Subcutaneous adipose tissue (tissue), 4 donors: ENCODE results near the gene WIPF3. TPM values are rescaled to one million over a fixed set of nuclear protein-coding genes. Genes with fewer than 3 reads are reported as not detected.

Experiments used
- total RNA-seq, 4 donors: library from RNA; depleted of rRNA; stranded (reverse); fragments of >200 nt; gene quantifications; one replicate each; pipeline ENCODE4 v1.1.0, GENCODE V29; 2016
- TF ChIP-seq, protein P1 (sequence below): fragments of 450-650 bp; IDR thresholded peaks from one replicate; pipeline ENCODE4 v1.5.1; 2016; ENCODE audit warnings: low read depth, mild to moderate bottlenecking, control low read depth, antibody characterized with exemption, moderate library complexity

Gene WIPF3
- total RNA-seq, 4 donors from 2014 or later = 0.17 to 0.65 (median 0.39) TPM

- TF ChIP-seq, protein P1, sequence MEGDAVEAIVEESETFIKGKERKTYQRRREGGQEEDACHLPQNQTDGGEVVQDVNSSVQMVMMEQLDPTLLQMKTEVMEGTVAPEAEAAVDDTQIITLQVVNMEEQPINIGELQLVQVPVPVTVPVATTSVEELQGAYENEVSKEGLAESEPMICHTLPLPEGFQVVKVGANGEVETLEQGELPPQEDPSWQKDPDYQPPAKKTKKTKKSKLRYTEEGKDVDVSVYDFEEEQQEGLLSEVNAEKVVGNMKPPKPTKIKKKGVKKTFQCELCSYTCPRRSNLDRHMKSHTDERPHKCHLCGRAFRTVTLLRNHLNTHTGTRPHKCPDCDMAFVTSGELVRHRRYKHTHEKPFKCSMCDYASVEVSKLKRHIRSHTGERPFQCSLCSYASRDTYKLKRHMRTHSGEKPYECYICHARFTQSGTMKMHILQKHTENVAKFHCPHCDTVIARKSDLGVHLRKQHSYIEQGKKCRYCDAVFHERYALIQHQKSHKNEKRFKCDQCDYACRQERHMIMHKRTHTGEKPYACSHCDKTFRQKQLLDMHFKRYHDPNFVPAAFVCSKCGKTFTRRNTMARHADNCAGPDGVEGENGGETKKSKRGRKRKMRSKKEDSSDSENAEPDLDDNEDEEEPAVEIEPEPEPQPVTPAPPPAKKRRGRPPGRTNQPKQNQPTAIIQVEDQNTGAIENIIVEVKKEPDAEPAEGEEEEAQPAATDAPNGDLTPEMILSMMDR = no peak
Observed at GRCh38 chr7:29865526-29865925, 59.2 kb downstream of the WIPF3 start.

- TF ChIP-seq, protein P1 = no peak
Observed at GRCh38 chr7:29866490-29866930, 60.2 kb downstream of the WIPF3 start.

- TF ChIP-seq, protein P1 = no peak
Observed at GRCh38 chr7:29871787-29872398, 65.6 kb downstream of the WIPF3 start.

DNA sequence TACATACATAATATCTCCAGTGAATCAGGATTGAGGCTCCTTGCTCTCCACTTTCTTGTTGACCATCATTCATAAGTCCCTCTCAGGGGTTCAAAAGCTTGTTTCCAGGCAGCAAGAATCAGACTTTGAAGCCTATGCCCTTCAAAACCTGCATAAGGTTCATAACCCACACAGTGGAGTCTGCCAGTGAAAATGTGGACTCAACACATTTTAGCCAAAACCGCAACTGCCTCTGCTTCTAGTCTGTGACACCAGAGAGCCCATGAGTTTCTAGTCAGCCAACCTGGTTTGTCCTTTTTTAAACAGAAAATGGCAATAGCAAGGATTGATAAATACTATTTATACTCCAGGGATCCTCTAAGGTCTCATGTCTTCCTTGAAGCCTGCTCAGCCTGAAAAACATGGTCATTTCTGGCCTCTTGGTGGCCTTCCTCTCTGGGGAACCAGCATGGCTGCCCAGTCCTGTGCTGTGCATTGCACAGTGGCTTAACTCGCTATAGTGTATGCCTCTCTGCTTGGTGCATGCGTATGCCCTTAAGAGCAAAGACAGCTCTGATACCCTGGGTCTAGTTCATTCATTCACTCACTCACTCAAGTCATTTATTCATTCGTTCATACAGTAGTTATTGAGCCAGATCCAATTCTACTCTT lies 67.5 kb downstream of the WIPF3 start:
- TF ChIP-seq, protein P1 = no peak

DNA sequence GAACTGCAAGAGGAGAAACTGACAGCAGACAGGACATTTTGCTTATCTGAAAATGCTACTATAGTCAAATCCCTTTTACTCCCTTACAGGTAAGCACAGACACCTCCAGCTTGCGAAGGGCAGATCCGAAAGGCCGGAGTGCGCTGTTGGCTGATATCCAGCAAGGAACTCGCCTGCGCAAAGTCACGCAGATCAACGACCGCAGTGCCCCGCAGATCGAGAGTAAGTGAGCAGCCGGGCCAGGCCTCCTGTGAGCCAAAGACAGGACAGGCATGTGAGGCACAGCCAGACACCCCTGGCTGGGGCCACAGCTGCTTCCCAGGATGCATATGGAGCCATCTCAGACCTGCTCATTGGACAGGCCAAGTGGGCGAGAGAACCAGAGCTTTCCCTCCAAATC lies 69.4 kb downstream of the WIPF3 start:
- TF ChIP-seq, protein P1 = no peak

- TF ChIP-seq, protein P1 = no peak
Observed at GRCh38 chr7:29877196-29877595, 70.9 kb downstream of the WIPF3 start.

GRCh38 chr7:29878081-29878688 lies 71.9 kb downstream of the WIPF3 start:
- TF ChIP-seq, protein P1 = no peak
